RWPE1 (cell line): ENCODE results near the gene SYT2.
A peak's percentile ranks its signal among the peaks of the same experiment; 100 is the strongest.

Experiments used
- CTCF ChIA-PET: fragments of 350-600 bp; sonication (Branson Sonifier 250); formaldehyde crosslinking; extraction: SDS; loops from one replicate; lab custom pipeline; 2021; lab: Yijun Ruan, JAX
- POLR2A ChIA-PET: fragments of 400-600 bp; formaldehyde crosslinking; extraction: SDS; loops from one replicate; lab custom pipeline; 2020; ENCODE audit warnings: antibody characterized with exemption; ENCODE audit not compliant: low non-redundant PET; lab: Yijun Ruan, JAX
- DNase-seq: peaks from one replicate; pipeline ENCODE4 v3.0.0; 2012; ENCODE audit warnings: low spot score
- H3K27ac ChIP-seq: fragments of 450-650 bp; 2 replicates; pipeline ENCODE4 v1.5.1; 2017
- TF ChIP-seq, protein P1 (sequence below): fragments of 450-650 bp; conservative IDR thresholded peaks from 2 replicates; pipeline ENCODE4 v1.5.1; 2017; ENCODE audit warnings: low read depth, mild to moderate bottlenecking

SYT2 gene

DNA sequence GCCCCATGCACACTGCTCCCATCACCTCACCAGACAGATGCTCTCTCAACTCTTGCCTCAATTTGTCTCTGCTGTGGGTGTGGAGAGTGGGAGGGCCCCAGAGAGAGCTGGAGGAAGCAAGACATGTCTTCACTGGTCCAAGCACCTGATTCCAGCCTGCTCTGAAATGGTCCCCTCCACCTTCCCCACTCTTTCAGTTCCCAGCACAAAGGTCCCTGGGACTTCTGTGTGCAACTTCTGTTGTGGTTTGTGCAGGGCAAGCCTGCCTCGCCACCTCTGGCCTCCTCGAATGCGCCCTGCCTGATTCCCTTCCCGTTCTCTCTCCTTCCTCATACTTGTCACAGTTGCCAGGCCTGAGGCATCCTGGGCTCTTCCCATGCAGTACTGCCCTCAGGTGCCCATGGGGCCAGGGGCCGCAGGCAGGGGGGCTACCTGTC is 119.3 kb downstream of the SYT2 start:
- H3K27ac ChIP-seq: peak overlapping the region; percentile 85
- no peak for DNase-seq
- ChIA-PET POLR2A (no interaction called here), CTCF (interaction anchor here (0.6 to 2.7 kb wide), 4 partner anchors 9 to 127 kb away, joined by 3 to 16 read pairs (median 3); no protein-coding TSS in a partner anchor)
- TF ChIP-seq, protein P1, sequence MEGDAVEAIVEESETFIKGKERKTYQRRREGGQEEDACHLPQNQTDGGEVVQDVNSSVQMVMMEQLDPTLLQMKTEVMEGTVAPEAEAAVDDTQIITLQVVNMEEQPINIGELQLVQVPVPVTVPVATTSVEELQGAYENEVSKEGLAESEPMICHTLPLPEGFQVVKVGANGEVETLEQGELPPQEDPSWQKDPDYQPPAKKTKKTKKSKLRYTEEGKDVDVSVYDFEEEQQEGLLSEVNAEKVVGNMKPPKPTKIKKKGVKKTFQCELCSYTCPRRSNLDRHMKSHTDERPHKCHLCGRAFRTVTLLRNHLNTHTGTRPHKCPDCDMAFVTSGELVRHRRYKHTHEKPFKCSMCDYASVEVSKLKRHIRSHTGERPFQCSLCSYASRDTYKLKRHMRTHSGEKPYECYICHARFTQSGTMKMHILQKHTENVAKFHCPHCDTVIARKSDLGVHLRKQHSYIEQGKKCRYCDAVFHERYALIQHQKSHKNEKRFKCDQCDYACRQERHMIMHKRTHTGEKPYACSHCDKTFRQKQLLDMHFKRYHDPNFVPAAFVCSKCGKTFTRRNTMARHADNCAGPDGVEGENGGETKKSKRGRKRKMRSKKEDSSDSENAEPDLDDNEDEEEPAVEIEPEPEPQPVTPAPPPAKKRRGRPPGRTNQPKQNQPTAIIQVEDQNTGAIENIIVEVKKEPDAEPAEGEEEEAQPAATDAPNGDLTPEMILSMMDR: no peak

DNA sequence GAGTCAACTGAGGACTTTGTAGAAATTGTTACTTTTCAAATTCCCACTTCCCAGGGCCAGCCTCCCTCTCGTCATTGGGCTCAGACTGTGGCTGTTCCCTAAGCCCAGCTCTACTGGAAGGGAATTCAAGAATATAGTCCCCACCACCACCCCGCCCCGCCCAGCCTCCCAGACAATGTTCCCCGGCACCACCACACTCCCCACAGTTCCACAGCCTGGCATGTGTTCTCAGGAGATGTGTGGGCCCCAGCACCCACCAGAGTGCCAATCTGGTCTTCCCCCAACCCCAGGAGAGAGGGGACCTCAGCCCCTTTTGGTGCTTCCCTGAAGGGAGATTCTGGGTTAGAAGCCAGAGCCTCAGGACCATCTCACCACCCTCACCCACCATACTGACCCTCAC is 120.1 kb downstream of the SYT2 start:
- ChIA-PET POLR2A (no interaction called here), CTCF (interaction anchor here (2.7 kb wide), 1 partner anchor 10 kb away, joined by 16 read pairs; no protein-coding TSS in a partner anchor)
- DNase-seq: no peak
- peak overlapping the region; percentile 85 for H3K27ac ChIP-seq
- TF ChIP-seq, protein P1: no peak

DNA sequence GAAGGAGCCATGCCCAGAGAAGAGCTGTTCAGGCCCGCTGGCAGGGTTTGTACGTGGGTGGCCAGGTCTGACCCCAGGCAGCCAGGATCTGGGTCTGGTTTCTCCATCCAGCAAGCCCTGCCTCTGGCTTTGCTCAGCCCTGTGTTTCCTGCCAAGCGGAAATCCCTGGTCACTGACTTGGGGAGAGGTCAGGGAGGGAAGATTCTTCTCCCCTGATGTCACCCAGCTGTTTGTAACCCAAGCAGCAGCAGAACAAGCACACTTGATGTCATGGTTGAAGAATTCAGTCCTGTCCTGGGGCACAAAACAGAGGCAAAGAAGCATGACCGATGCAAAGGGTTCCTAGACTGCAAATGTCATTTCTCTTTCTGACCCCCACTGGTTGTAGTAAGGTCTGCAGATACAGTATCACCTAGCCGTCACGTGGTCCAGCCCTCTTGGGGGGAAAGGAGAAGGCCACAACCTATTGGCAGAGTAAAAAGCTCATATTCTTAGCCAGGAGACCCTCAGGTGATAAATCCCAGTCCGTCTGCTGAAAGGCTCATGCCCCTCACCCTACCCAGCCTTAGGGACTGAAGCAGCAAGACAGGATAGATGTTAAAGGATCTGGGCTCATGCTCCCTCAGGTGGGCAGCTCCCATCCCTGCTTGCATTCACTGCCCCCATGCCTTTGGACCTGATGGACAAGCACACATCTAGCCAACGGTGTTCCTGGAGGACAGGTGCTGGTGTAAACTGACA is 120.9 kb downstream of the SYT2 start:
- DNase-seq: peak; percentile 98
- TF ChIP-seq, protein P1: no peak
- peak overlapping the region; percentile 85 for H3K27ac ChIP-seq
- CTCF ChIA-PET: interaction anchor here (0.6 to 2.7 kb wide), 3 partner anchors 11 to 16 kb away, joined by 3 to 16 read pairs (median 5); no protein-coding TSS in a partner anchor
- POLR2A ChIA-PET: no interaction called here

DNA sequence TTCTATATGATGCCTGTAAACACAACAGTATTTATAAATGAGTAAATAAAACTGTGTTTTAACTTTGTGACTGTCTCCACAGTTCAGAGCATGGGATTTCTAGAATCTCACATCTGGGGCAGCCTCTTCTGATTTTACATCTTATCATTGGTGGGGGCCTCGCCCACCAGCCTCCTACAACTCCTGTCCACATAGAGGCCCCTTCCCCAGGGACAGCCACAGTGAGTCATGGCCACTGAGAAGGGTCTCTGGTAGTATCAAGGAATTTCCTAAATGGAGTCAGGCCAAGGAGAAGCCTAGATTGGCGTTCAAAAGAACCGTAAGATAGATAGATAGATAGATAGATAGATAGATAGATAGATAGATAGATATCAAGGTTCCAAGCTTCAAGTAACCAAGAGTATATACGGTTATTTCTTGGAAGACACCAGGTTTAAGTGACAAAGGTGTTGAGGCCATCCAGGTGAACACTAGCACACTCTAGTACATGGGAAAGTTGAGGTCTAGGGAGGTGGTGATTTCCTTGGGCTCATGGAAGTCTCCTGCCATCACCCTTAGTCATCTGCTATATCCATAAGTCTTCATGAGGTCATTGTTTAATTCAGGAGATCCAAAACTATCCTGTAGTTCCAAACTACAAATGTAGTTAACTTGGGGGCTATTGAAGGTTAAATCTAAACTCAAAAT is 121.6 kb downstream of the SYT2 start:
- H3K27ac ChIP-seq: peak overlapping the region; percentile 85
- CTCF ChIA-PET: interaction anchor here (0.6 to 2.7 kb wide), 4 partner anchors 11 to 16 kb away, joined by 3 to 16 read pairs (median 4); no protein-coding TSS in a partner anchor

DNA sequence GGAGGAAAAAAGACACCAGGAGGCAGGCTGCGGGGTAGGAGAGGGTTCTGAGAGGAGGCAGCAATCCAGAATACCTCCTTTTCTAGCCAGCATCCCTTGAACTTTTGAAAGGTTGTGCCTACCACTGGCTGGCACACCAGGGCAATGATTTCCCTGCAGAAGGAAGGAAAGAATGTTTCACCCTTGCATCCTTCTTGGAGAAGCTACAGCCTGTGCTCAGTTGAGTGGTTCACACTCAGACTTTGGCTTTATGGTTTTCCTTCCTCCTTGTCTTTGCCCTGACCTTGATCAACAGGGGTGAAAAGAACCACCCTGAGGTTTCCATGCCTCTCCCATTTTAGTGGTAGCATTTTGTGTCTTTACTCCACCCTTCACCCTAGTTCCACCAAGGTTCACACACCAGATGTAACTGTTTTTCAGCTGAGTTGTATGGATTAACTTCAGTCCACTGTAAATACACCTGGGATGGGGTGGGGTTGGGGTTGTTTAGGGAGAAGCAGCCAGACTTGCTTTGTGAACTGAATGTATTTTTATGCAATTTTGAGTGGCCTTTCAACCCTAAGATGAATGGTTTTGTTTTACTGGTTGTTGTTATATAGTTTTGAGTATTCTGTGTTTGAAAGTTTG is 122.3 kb downstream of the SYT2 start:
- ChIA-PET CTCF (interaction anchor here (0.7 to 2.7 kb wide), 5 partner anchors 10 to 176 kb away, joined by 3 to 16 read pairs (median 9); no protein-coding TSS in a partner anchor), POLR2A (no interaction called here)
- DNase-seq: no peak
- TF ChIP-seq, protein P1: no peak
- H3K27ac ChIP-seq: peak overlapping the region; percentile 85

More for the DNA sequence above, 121.6 kb downstream of the SYT2 start:
- POLR2A ChIA-PET: no interaction called here
- TF ChIP-seq, protein P1: no peak
- no peak for DNase-seq

DNA sequence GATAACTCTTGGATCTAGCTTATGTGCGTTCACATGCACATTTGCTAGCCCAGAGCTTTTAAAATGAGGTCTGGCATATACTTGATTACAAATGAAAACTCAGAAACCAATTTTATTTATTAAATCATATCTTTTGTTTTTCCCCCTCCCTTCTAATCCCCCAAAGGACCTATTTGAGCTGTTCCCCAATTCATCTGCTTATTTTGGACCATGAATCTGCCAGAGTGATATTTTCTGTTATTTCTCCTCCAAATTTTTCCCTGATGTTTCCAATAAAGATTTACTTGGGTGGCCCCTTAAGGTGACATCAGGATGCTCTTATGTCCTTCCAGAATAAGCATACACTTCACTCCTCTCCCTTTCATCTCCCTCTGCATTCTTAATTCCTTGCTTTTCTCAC is 123.4 kb downstream of the SYT2 start:
- CTCF ChIA-PET: interaction anchor here (0.6 to 2.7 kb wide), 7 partner anchors 9 to 132 kb away, joined by 3 to 16 read pairs (median 5); no protein-coding TSS in a partner anchor

More for the DNA sequence above, 123.4 kb downstream of the SYT2 start:
- no peak for DNase-seq
- H3K27ac ChIP-seq: no peak overlapping the region
- TF ChIP-seq, protein P1: no peak
- POLR2A ChIA-PET: no interaction called here
